Measurements from ENCODE around the gene ZNF865. TPM values are rescaled to one million over a fixed set of nuclear protein-coding genes. Genes with fewer than 3 reads are reported as not detected.

Gene ZNF865
- total RNA-seq, 1 experiment from 2014 or later, result 21.7 TPM

DNA sequence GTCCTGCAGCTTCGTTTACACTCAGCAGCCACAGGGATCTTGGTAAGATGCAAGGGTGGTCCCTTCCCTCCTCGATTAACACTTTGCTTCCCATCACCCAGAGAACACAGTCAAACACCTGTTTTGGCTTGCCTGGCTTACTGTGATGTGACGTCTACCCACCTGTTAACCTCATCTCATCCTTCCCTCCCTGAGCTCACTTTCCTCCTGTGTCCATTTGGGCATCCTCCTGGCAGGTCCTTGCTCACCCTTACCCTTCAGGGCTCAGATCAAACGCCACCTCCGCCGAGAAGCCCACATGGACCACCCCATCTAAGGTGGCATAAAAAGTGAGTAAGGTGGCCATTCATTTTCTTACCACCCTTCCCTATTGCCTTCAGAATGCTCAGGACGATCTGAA is 15.3 kb upstream of the ZNF865 start:
- POLR2A ChIA-PET, result interaction anchor here (1.0 kb wide), 1 partner anchor 9 kb away, joined by 3 read pairs; no protein-coding TSS in a partner anchor
- CTCF ChIA-PET, result interaction anchor here (1.0 to 4.0 kb wide), 2 partner anchors 16 kb away, joined by 3 to 13 read pairs; partner anchors contain the start of gene ZNF865
- Mint-ChIP-seq H3K27me3 (ENCODE audit: low read depth) (peaks cover 21% of the 10 kb centered on the region), H3K36me3 (peaks cover 5% of the 10 kb centered on the region), H3K4me3 (no peak overlapping the region; the same call in 1 of the 2 replicates), H3K9me3 (no peaks in the 10 kb centered on the region), H3K4me1 (peaks cover 36% of the 10 kb centered on the region), H3K27ac (no peak overlapping the region; the same call in 1 of the 2 replicates)
- DNase-seq (ENCODE audit: low spot score), result no peak
- no peak for ATAC-seq
- TF ChIP-seq, protein P1, sequence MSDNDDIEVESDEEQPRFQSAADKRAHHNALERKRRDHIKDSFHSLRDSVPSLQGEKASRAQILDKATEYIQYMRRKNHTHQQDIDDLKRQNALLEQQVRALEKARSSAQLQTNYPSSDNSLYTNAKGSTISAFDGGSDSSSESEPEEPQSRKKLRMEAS (CRISPR knock-in tag; IDR thresholded peaks at IDR 0.05), result no peak

- Mint-ChIP-seq H3K27ac (peak overlapping the region; percentile 49; the same call in 1 of the 2 replicates), H3K36me3 (peaks cover 10% of the 10 kb centered on the region), H3K9me3 (no peaks in the 10 kb centered on the region), H3K4me3 (no peak overlapping the region), H3K4me1 (peaks cover 31% of the 10 kb centered on the region), H3K27me3 (ENCODE audit: low read depth) (peaks cover 17% of the 10 kb centered on the region)
- ChIA-PET POLR2A (no interaction called here), CTCF (interaction anchor here (1.0 kb wide), 1 partner anchor 16 kb away, joined by 3 read pairs; no protein-coding TSS in a partner anchor)
- DNase-seq (ENCODE audit: low spot score) (peak; percentile 53), ATAC-seq (peak; percentile 15; the same call in 1 of the 2 replicates)
- TF ChIP-seq RELA (CRISPR knock-in tag; IDR thresholded peaks at IDR 0.05; ENCODE audit: borderline replicate concordance), result no peak
- no peak for TF ChIP-seq ATF3 (CRISPR knock-in tag; conservative IDR thresholded peaks at IDR 0.05)
- TF ChIP-seq, protein P2, sequence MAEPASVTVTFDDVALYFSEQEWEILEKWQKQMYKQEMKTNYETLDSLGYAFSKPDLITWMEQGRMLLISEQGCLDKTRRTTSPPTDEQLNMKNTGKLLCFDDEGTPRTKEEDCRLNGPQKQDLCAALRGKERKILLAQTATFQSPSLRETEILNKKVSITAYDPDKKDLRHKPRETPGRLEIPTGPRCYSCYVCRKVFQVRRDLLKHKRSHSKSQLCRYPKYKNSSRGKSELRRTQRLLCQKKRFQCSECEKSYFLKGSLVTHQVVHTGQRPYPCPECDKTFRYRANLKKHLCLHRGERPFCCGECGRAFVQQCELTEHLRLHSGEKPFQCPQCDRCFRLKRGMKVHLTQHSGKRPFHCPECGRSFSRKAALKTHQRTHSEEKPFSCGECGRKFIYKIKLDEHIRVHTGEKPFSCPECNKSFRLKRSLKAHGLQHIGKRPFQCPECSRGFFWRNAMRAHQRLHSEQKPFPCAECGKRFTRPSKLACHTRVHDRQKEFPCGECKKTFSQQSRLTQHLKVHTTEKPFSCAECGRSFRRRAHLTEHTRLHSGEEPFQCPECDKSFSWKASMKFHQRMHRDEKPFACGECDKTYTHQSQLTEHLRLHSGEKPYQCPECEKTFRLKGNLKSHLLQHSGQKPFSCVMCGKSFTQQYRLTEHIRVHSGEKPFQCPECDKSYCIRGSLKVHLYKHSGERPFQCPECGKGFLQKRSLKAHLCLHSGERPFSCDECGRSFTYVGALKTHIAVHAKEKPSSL (CRISPR knock-in tag; conservative IDR thresholded peaks at IDR 0.05), result no peak
- TF ChIP-seq MYBL2 (CRISPR knock-in tag; IDR thresholded peaks at IDR 0.05), result no peak
- no peak for TF ChIP-seq E2F5 (CRISPR knock-in tag; IDR thresholded peaks at IDR 0.05)
- TF ChIP-seq NFATC4 (CRISPR knock-in tag; IDR thresholded peaks at IDR 0.05), result no peak
- TF ChIP-seq NR3C1 (CRISPR knock-in tag; conservative IDR thresholded peaks at IDR 0.05; ENCODE audit: low read depth), result no peak
- no peak for TF ChIP-seq USF1 (CRISPR knock-in tag; IDR thresholded peaks at IDR 0.05)
- TF ChIP-seq, protein P3, sequence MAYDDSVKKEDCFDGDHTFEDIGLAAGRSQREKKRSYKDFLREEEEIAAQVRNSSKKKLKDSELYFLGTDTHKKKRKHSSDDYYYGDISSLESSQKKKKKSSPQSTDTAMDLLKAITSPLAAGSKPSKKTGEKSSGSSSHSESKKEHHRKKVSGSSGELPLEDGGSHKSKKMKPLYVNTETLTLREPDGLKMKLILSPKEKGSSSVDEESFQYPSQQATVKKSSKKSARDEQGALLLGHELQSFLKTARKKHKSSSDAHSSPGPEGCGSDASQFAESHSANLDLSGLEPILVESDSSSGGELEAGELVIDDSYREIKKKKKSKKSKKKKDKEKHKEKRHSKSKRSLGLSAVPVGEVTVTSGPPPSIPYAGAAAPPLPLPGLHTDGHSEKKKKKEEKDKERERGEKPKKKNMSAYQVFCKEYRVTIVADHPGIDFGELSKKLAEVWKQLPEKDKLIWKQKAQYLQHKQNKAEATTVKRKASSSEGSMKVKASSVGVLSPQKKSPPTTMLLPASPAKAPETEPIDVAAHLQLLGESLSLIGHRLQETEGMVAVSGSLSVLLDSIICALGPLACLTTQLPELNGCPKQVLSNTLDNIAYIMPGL (CRISPR knock-in tag; IDR thresholded peaks at IDR 0.05), result no peak
- TF ChIP-seq AR (CRISPR knock-in tag; IDR thresholded peaks at IDR 0.05), result no peak
Measured at GRCh38 chr19:55590617-55591016, 14.8 kb upstream of the ZNF865 start.

- H3K4me1 Mint-ChIP-seq, result peaks cover 27% of the 10 kb centered on the region
- H3K36me3 Mint-ChIP-seq, result peaks cover 20% of the 10 kb centered on the region
- no peak overlapping the region for H3K4me3 Mint-ChIP-seq
- ATAC-seq, result peak; percentile 22
- CTCF ChIA-PET, result interaction anchor here (0.9 kb wide), 1 partner anchor 88 kb away, joined by 3 read pairs; no protein-coding TSS in a partner anchor
- peak; percentile 55 for DNase-seq (ENCODE audit: low spot score)
- H3K27ac Mint-ChIP-seq, result no peak overlapping the region
- no peak for TF ChIP-seq ZNF423 (CRISPR knock-in tag; IDR thresholded peaks at IDR 0.05)
- no peak for TF ChIP-seq FOXK1 (CRISPR knock-in tag; IDR thresholded peaks at IDR 0.05)
- no peak for TF ChIP-seq ATF1 (CRISPR knock-in tag; IDR thresholded peaks at IDR 0.05)
- no peak for TF ChIP-seq ZNF671 (CRISPR knock-in tag; IDR thresholded peaks at IDR 0.05)
- TF ChIP-seq HMGA2 (CRISPR knock-in tag; IDR thresholded peaks at IDR 0.05), result no peak
- H3K27me3 Mint-ChIP-seq (ENCODE audit: low read depth), result peaks cover 11% of the 10 kb centered on the region
- POLR2A ChIA-PET, result no interaction called here
- H3K9me3 Mint-ChIP-seq, result no peaks in the 10 kb centered on the region
Measured at GRCh38 chr19:55591555-55591954, 13.9 kb upstream of the ZNF865 start.
